GM18517 (cell line): ENCODE measurements around the gene AKAP8.
"Not testable (repeated sequence)": the region's sequence is repeated elsewhere in the genome, so short reads cannot be mapped to it uniquely, and the experiment has no call there.

Source experiments
- ATAC-seq: cut with Tn5 transposase; IDR thresholded peaks from one replicate; pipeline ENCODE4 v1.9.1; 2021; ENCODE audit warnings: mild to moderate bottlenecking, moderate library complexity; ENCODE audit not compliant: unreplicated experiment

The AKAP8 gene

DNA sequence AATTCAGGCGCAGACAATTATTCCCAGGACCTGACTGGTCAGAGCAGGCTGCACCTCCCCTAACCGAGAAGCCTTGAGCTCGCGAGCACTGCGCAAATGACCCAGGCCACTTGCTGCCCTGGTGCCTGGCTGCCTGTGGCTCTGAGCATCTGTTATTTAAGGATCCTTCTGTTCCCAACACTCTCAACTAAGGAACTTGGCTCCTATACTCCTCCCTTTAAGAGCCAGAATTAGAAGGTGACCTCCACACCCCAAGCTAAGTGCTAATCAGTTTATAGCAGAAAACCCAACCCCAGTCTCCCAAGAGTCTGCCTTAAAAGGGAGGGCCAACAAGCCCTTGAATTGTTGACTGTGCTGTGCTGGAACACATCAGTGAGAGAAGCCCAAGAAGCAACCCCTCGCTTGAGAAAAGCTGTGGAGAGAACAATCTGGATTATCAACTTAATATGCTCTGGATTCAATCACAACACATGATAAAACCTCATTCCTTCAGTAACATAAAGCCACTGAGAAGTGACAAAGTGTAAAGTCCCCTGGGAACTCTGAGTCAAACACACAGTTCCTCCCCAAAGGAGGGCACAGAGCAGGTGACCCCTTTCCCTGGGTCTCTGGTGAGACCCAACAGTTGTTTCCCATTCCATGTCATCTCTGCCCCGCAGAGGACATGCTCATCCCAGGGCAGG, 24.7 kb upstream of the AKAP8 start:
- ATAC-seq: no peak

DNA sequence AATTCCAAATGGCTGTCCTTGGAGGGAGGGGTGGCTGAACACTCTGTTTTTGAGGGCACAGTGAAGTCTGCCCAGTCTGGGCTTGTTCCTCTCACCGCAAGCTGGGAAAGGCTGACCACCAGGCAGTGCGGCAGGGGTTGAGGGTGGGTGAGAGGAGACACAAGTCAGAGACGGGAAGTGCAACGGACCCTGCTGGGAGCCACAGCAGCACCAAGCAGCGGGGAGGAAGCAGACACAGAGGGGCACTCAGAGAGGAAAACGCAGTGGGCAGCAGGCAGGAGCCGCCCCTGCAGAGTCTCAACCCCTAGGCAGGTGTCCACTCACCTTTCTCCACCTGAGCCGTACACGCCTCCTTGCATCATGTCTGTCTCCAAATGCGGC, 23.6 kb upstream of the AKAP8 start:
- no peak for ATAC-seq

DNA sequence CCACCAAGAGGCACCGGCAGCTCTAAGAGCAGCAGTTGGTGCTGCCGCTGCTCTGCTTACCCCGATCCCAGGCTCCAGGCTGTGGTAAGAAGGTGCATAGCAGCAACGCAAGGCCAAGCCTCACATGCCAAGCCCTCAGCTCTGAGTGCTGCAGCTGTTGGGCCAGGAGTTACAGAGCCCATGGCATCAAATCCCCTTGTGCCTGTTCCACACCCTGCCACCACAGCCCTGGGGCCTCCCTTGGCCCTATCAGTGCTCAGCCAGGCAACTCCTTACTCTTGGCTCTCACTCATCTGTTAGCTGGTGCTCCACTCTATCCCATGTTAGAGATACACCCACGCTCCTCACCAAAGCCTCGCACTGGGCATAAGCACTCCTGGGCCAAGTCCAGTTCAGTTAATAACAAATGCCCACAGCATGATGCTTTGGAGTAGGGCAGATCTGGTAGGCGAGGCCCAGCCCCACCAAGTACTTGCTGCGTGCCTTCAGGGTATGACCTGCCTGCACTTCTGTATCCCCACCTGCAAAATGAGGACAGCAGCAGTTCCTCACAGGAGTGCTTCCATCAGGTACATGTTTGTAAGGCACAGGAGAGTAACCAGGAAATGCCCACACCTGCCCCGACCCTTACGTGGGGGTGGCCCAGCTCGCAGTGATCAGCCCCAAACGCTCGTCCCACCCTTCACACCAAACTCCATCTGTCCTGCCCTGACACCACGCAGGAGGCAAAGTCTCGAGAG, 23.0 kb upstream of the AKAP8 start:
- no peak for ATAC-seq

DNA sequence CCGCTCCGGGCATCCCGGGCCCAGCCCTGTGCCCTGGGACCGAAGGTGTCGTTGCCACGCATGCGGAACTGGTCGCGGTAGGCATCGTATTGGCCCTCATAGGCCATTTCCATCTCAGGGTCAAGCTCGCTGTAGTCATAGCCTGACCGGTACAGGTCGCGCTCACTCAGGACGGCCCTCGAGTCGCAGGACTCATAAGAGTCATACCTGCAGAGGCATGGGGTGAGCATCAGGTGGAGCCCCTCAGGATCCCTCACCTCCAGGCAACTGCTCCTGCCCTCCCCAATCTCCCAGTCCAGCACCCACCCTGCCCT, 21.8 kb upstream of the AKAP8 start:
- ATAC-seq: no peak

DNA sequence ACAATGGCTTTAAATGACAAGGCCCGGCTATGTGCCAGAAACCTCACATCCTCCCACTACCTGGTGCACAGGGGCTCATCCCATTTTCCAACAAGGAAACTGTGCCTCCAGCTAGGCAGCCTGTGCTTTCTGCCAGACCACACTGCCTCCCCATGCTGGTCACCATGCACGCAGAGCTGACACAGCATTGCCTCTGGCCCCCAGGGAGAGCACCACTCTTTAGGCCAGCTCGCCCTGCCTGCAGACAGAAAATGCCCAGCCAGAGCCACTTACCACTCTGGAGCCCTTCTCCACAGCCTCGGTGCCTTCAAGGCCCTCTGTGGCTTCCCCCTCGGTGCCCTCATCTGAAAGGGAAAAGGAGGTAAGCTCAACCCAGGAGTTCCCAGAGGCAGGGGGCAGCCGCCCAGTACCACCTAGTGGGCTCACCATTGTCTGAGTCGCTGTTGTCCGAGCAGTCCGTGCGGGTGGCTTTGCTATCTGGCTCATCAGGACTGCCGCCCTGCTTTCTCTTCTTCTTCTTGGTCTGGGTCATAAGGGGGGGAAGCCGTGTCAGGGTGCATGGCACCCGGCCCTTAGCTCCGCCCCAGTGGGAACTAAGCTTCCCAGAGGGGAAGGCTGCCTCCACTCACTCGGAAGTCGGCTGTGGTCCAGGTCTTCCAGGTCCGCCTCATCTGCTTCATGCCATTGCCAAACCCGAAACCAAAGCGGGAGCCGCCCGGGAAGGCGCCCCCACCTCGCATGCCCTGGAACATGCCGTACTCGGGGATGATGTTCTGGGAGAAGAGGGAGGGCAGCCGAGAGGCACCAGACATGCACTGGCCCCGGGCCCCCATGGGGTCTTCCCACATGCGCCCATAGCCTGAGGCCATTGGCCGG, 21.2 kb upstream of the AKAP8 start:
- no peak for ATAC-seq

DNA sequence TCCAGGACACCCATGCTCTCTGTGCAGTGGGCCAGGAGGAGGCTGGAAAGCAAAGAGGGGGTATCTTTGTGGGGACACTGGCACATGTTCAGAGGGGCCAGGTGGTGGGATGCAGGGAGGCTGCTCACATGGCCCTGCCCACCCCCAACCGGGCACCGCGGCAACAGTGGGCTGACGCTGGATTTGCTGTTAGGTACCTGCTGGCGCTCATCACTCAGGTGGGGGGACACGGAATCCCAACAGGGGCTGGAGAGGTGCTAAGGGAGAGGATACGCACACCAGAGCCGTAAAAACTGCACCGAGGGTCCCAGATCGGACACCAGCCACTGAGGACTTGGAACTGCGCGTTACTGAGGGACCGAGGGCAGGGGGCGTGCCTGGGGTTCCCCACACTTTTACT, 20.0 kb upstream of the AKAP8 start:
- no peak for ATAC-seq

DNA sequence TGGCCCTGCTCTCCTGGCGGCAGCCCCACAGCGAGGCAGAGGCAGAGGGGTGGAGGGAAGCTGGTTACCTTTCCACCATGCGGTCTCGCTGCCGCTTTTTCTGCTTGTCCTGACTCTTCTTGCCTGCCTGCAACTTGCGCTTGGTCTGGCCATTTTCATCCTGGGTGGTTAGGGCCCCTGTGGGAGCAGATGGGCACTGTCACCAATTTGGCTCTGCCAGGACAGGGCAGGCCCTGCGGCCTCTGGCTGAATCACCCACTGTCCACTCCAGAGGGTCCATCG, 19.6 kb upstream of the AKAP8 start:
- ATAC-seq: no peak

DNA sequence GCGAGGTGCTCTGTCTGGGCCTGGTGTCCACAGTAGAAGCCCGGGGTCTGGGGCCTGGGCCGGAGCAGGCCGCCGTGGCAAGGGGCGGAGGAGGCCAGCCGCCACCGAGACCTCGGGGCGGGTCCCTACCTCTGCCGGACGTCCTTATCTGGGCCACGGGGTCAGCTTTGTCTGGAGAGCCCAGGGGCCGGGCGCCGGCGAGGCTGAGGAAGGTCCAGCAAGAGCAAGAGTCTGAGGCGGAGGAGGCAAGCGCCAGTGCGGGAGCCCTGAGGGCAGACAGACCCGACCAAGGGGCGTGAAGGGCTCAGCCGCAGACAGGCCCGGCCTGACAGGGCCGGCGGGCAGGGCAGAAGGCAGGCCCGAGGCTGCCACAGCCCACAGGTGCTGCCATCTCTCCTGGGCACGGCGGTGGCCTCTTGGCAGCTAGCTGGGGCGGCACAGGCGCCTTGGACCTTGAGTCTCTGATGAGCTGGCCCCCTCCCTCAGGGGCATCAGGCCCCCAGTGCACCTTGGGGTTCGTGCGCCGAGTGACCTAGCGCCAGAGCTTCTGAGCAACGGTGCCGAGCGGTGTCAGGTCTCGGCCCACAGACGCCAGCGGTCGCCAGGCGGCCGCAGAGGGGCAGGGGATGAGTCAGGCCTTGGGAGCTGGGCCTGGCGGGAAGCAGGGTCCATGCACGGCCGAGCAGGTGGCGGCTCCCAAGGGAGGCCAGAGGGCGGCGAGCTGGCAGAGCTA, 19.1 kb upstream of the AKAP8 start:
- ATAC-seq: no peak

DNA sequence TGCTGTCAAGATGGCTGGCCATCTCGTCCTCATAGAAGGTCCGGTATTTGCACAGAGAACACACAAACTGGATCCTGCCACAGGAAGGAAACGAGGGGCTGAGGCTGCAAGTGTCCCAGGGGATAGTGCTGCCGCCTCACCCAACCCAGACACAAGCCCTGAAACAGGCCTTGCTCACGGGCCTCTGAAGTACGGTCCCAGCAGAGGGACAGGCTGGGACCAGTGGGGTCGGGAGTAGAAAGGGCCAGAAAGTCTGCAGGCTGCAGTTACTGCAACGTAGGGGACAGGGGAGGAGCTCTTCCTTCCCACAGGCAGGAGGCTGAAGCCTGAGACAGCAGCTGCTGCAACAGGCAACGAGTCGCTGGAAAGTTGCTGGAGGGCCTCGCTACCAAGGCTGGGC, 18.2 kb upstream of the AKAP8 start:
- ATAC-seq: no peak

DNA sequence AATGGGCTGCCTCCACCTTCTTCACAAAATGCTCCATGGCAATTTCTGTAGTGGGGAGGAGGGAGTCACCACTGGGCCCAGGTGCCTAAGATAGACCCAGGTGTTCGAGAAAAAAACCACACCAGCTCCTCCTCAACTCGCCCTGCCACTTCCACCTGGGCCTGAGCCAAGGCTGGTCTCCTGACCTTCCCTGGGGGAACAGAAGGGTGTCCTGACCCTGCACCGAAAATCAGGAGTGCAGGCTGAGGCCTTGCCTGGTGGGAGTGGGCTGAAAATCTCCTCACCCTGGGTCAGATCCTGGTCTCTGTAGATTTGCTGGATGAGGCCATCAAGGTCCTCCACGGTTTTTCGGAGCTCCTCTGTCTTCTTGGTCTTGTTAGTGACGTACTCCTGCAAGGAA, 17.6 kb upstream of the AKAP8 start:
- no peak for ATAC-seq

DNA sequence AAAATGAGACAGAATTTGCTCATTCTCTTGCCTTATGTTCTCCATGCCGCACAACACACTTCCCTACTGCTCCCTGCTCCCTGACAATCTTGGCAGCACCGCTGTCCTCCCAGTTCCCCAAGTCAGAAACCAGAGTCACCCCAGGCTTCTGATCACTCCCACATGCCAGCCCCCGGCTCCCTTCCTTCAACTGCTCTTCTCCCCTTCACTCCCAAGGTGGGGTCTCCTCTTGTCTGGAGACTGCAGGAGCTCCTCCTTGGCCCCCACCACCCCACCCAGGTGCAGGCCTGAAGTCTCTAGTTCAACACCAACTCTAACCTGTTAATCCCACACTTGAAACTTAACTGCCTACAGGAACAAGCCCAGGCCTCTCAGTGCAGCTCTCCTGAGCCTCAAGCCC, 16.8 kb upstream of the AKAP8 start:
- no peak for ATAC-seq

DNA sequence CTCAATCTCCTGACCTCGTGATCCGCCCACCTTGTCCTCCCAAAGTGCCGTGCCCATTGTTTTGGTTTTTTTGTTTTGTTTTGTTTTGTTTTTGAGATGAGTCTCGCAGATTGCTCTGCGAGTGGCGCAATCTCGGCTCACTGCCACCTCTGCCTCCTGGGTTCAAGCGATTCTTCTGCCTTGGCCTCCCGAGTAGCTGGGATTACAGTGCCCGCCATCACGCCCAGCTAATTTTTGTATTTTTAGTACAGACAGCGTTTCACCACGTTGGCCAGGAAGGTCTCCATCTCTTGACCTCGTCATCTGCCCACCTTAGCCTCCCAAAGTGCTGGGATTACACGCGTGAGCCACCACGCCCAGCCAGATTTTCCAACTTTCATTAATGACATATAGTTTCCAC, 15.7 kb upstream of the AKAP8 start:
- ATAC-seq: not testable (repeated sequence)

DNA sequence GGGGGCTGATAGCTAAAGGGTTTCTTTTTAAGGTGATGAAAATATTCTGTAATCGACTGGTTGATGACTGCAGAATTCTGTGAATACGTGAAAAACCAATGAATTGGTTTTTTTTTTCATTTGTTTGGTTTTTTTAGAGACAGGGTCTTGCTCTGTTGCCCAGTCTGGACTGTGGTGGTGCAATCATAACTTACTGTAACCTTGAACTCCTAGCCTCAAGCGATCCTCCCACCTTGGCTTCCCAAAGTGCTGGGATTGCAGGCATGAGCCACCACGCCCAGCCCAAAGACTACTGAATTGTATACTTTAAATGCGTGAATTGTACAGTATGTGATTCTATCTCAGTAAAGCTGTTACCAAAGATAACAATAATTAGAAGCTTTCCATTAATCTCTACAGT, 14.8 kb upstream of the AKAP8 start:
- no peak for ATAC-seq

DNA sequence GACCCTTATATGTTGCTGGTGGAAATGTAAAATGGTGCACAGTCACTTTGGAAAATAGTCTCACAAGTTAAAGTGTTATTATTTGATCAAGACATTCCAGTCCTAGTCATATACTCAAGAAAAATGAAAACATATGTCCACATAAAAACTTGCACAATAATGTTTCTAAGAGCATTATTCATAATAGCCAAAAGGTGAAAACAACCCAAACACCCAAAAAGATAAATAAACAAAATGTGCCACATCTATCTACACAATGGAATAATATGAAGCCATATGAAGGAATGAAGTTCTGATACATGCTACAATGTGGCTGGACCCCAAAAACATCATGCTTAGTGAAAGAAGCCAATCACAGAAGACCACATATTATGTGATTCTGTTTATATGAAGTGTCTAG, 14.4 kb upstream of the AKAP8 start:
- ATAC-seq: no peak

DNA sequence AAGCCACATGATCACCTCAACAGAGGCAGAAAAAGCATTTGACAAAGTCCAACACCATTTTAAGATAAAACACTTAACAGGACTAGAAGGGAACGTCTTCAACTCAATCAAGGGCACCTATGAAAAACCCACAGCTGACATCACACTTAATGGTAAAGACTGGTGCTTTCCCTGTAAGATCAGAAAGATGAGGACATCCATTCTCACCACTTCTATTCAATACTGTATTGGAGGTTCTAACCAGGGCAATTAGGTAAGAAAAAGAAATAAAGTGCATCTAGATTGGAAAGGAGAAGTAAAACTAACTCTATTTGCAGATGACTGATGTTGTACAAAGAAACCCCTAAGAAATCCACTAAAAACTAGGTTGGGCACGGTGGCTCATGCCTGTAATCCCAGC, 11.2 kb upstream of the AKAP8 start:
- no peak for ATAC-seq

DNA sequence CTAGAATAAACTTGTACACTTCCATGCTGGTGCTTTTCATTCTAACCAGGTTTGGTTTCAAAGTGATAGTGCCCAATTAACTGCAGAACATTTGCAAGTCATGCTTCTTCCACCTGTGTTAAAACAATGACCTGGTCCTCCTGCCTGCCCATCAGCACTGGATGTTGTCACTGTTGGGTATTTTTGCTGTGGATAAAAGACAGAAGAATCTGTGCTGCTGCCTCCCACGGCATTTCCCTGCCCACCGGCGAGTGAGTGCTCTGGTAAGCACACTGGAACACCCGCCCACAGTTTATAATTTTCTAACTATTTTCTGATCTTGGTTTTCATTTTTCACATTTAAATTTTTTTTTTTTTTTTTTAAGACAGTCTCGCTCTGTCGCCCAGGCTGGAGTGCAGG, 2.3 kb upstream of the AKAP8 start:
- no peak for ATAC-seq

DNA sequence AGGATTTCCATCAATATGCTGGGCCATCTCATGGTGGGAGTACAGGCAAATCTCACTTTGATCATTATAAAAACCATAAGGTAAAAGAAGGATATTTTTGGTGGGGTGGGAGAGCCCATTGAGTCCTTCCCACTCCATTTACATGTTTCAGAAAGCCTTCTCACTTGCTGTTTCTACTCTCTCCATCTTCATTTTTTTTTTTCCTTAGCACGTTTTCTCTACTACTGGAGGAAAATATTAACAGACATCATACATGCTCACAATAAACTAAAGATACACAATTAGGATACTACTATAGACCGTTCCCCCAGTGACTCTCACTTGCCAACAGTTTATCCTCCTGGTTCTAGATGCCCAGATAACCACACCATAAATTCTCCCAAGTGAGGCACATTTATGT, 1.8 kb upstream of the AKAP8 start:
- no peak for ATAC-seq

DNA sequence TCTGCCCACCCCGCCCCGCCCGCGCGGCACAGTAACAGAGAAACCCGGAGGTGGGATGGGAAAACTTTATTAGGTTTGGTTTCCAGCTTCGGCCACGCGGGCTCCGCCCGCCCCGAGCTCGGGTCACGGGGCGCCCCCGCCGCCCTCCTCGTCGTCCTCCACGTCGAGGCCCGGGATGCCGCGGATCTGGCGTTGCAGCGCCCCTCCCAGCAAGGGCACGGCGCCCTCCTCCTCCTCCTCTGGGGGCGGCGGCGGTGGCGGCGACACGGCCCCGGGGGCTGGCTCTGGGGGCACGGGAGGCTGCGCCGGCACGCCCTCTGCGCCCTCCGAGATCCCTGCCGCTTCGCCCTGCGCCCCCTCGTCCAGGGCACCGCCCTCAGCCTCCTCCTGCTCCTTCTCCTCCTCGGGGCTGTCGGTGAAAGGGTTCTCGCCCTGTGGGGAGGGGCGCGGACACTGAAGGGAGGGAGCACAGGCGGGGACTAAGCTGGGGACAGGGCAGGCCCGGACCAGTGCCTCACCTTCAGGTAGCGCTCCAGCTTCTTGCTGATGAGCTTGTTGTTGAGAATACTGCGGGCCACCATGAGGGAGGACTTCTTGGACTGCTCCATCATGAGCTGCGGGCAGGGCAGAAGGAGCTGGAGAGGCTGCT, 536 bp upstream of the AKAP8 start:
- ATAC-seq: peak; percentile 38

DNA sequence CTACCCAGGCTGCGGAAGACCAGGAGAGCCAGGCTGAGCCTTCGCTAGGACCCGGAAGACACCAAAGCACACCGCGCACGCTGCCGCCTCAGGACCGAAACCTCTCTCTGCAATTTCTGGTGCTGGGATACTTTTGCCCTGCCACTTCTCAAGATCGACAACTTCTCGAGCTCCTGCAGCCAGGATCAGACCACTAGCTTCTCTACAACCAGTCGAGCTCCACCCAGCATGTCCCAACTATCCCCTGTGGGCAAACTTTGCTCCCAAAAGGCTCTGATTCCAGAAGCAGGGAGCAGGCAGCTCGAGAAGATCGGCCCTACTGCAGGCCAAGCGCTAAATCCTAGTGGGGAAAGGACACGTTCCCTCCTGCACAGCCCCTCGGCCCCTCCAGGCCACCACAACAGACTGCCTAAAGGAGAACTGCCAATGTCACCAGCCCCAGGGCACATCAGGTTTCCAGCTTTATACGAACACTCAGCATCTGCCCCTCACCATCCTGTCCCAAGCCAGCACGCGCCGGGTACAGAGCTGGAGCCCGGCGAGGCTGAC, 979 bp downstream of the AKAP8 start:
- ATAC-seq: no peak

DNA sequence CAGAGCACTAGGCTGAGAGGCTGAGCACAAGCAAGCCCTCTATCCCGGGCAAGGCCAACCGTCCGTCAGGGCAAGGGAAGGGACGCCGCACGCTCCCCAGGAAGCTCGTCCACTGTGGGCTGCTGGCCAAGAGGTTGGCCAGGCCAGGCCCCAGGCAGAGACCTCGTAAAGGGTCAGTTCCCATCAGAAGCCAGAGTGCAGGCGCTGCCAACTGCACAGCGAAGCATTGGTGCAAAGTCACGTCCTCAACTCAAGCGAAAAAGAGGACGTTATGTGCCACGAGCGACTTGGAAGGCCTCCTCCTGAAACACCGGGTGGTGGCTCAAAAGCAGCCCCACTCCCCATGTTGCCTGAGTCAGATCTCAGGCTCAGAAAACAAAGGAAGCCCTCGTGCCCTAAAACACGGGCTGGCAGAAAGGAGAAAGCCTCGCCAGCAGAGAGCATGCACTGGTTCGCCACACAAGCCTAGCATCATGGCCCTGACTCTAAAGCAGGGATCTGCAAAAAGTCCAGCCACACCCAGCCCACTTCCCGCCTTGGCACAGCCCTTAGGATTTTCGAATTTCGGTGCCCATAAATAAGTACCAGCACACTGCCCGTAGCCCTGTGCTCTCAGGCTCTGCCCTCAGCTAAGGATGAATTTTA, 4.7 kb downstream of the AKAP8 start:
- ATAC-seq: no peak
